Hepatic stellate cell (primary cell): ENCODE data around the gene PEX14.

ENCODE experiments used
- DNase-seq: peaks from one replicate; pipeline ENCODE4 v3.0.0; 2011; ENCODE audit warnings: low spot score

Gene PEX14

DNA sequence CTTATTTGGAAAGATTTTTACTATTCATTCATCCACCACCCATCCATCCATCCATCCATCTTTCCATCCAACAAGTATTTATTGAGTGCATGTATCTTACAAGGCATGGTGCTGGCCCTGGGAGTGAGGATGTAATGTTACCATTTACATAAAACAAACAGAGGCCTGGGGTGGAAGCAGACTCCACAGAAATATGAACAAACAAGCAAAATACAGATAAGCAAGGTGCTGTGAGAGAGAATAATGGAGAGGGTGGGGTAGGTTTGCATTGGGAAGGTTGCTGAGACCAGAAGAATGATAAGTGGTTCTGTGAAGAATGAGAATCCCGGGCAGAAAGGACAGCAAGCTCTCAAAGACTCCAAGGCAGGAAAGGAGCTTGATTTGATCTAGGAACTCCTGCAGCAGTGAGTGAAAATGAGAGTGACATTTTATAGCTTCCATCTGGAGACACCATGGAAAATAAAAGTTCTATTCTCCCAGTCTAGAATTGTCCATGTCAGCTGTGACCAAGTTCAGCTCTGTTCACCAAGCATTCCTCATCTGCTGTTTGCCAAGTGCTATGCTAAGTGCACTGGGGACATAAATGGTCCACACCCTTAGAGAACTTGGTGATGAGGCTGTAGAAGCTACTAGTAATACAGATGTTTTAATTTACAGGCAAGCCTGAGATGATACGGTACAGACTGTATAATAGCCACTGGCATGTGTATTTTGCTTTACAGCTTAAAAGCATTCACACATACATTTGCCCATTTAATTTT is 75.3 kb downstream of the PEX14 start:
- no peak for DNase-seq

DNA sequence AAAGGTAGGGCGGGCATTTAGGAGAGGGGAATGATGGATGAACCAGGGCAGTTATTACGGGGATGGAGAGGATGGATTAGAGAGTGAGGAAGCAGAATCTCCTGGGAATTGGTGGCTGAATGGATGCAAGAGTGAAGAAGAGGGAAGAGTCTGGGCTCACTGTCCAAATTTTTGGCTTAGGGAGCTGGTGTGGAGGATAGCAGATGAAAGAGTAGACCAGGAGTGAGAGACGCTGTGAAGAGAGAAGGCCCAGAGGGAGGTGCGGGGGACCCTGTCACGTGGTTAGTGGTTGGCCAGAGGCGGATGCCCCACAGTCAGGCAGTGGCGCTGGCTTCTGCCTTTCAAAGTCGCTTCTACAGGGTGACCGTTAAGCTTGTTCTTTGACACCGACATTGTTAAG is 78.4 kb downstream of the PEX14 start:
- DNase-seq: no peak

DNA sequence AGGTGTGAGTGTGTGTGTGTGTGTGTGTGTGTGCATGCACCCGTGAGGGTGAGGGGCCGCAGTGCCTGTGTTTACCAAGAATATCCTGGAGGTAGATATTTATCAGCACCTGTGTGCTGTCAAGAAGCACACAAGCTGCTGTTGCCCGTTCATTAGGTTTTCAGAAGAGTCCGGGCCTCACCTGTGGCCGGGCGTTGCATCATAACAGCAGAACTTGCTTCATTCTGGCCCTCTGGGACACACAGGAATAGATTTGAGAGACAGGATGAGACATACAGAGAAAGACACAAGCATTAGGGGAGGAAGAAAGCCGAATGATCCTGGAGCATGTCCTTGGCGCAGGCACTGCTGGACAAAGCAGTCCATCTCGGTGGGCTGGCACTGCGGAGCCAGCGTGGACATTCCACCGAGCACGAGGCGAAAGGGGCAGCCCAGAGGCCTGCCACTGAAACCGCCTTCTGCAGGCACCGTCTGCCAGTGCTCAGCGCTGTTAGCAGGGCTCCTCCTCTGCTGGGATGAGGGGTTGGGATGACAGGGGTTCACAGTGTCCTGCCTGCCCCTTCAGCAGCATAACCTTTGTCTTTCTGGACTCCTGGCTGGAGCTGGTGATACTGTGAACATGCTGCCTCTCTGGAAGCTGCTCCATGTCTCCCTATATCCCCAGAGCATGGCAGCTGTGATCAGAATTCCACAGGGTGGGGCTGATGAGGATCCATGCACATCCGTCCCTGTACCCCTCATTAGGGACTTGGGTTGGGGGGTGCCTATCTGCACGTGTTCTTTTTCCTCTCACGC is 81.1 kb downstream of the PEX14 start:
- no peak for DNase-seq

DNA sequence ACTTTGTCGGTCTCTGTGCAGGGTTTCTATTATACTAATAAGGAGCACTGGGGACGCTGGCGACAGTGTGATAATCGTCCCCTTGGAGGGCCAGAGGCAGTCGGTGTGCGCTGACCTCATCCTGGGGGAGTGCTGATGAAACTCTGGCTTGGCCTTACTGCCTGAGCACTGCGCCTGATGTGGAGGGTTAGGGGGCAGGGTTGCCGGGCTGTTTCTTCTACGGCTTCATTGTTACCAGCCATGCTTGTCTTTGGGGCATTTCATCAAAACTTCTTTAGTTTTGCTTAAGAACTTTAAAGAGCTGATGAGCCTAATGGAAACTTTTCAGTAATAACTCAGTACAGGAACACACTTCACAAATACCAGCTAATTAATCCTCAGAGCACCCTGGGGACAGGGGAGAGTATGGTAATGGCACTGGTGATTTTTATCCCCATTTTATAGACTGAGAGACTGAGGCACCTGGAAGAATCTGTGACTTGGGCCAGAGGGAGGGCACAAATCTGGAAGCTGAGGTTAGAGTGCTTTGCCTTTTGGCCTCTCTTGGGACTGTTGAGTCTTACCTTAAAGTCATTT is 81.8 kb downstream of the PEX14 start:
- no peak for DNase-seq

DNA sequence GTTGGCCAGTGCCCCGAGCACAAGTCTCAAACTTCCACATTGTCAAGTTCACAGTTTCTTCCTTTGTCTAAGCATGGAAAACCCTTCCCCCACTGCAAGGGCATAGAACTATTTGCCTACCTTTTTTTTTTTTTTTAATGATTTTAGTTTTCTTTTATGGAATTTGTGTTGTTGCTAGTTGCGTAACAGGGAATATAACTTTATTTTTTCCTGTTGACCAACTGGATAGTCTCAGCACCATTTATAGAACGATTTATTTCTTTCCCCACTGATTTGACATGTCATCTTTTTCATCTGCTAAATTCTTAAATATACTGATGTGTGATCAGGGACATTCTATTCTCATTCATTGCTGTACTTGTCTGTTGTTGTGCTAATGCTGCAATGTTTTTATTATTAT is 83.0 kb downstream of the PEX14 start:
- no peak for DNase-seq

DNA sequence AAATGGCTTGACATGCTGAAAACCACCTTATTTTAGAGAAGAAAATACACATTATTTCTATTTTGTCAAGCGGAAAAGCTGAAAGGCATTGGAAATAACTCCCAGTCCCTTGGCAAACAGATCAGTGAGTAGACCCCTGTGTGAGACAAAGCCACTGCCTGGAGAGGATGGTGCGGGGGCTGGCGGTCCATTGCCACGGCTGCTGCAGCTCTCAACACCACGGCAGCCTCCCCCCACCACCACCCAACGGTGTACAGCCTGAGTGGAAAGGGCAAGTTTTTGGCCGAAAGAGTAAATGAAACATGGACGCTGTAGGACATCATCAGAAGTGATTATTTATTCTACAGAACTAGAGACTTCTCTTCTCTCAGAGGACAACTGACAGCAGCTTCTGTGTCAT is 84.6 kb downstream of the PEX14 start:
- DNase-seq: no peak

DNA sequence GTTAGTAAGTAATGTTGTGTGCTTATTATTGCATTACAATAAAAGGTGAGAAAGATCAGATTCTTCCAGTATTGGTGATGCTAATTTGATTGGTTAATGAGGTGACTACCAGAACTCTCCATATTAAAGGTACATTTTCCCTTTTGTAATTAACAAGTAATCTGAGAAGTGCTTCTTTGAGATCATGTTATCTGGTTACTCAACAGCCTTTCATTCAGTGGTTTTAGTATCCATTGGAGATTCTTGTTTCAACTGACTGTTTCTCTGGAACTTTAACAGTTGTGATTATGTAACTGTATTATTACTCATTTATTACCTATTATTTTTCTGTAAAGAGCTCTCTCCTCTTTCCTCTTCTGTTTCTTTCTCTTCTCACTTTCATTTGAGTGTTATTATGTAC is 86.7 kb downstream of the PEX14 start:
- DNase-seq: no peak

DNA sequence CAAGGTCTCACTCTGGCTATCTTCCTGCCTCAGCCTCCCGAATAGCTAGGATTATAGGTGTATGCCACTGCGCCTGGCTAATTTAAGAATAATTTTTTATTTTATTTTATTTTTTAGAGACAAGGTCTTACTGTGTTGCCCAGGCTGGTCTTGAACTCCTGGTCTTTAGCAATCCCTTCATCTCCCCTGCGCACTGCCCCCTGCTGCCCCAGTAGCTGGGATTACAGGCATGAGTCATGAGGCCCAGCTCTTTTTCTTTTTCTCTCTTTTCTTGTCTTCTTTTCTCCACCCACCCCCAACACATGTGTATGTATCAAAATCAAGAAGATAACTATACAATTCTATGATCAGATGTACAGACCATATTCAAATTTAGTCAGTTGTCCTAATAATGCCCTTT is 87.2 kb downstream of the PEX14 start:
- DNase-seq: no peak

DNA sequence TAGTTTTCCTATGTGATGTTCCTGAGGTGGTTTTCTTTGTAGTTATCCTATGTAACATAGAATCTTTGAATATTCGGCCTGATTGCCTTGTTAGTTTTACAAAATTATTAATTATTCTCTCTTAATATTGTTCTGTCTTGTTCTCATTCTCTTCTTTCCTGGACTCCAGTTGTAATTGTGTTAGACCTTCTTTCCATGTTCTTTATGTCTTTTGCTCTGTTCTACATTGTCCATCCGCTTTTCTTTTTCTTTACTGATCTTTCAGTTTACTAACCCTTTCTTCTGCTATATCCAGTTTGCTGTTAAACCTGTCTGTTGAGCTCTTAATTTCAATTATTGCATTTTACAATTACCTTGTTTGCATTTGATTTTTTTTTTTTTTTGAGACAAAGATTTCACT is 89.3 kb downstream of the PEX14 start:
- DNase-seq: no peak

DNA sequence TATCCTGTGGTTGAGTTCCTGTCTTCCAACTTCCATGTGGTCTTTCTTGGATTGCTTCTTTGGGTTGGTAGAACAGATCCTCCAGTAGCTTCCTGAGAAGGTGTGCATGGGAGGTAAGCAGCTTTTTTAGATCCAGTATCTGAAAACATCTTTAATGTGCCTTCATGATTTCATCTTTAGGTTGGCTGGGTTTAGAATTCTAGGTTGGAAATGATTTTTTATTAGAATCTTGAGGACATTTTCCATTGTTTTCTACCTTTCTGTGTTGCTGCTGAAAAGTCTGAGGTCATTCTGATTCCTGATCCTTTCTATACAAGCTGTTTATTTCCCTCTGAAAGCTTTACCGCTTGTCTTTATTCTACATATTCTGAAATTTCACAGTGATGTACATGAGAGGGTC is 94.8 kb downstream of the PEX14 start:
- no peak for DNase-seq

DNA sequence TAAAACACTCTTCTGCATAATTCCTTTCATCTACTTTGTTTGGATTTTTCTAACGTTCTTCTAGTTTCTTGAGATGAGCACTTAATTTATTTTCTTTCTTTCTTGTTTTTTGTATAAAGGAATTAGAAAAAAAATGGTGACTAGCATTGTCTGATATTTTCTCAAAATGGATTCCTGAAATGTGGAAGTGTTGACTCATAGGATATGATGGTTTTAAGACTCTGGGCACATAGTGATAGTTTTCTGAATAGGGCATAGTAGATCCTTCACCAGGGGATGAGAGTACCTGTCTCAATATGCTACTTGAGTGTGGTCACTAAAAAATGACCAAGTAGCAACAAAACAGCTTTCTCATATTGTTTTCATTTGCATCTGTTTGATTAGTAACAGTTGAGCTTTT is 100.9 kb downstream of the PEX14 start:
- DNase-seq: peak; percentile 42

DNA sequence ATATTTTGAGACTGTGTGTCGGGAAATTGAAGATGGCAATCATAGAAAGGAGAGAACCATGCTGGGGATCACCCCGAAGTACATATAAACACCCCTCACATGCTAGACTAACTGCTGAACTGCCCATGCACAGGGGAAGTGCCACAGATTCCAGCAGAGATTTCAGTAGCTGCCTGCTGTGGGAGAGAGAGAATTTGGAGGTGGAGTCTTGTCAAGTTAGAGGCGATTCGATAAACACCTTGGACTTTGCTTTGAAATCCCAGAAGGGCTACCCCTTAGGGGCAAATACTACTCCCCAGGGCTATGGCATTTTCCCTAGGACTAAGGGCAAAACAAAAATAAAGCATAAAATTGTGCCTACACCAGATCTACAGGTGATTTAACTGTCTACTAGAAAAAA is 103.3 kb downstream of the PEX14 start:
- DNase-seq: no peak

DNA sequence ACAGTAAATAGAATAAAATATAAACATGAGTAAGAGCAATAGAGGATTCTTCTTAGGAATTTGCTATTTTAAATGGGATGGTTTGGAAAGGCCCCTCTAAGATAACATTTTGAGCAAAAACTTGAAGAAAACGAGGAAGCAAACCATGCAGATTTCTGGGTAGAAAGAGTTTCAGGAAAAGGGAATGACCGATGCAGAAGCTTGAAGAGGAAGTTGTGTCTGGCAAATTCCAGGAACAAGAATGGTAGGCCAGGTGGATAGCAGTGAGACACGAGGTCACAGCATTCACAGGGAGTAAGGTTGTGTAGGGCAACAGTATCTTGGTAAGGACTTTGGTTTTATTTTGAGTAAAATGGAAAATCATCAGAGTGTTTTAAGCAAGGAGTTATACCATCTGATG is 108.9 kb downstream of the PEX14 start:
- DNase-seq: no peak

DNA sequence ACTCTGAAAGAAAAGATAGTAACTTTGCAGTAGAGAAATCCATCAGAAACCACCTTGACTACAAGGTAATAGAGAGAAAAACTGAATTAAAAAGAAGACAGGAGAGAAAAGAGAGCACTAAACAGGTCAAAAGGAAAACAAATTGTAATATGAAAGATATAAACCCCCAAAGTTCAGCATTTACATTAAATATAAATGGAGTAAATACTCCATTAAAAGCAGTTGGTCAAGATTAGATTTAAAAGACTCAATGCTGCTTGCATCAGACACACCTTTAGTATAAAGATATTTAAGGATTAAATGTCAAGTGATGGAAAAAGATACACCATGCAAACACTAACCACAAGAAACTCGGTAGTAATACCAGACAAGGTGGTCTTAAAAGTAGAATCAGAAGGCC is 110.5 kb downstream of the PEX14 start:
- DNase-seq: no peak

DNA sequence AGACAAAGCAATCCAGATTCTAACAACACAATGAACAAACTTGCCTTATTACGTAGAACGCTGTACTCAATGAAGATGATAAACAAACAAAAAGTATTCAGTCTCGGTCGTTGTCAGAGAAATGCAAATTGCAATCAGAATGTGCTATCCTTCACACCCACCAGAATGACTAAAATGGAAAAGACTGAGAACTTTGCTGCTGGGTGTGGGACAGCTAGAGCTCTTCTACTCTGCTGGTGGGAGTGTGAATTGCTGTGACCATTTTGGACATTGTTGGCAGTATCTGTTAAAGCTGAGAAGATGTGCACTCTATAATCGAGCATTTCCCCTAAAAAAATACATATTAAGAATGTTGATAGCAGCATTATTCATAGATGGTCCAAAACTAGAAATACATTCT is 111.4 kb downstream of the PEX14 start:
- DNase-seq: no peak

DNA sequence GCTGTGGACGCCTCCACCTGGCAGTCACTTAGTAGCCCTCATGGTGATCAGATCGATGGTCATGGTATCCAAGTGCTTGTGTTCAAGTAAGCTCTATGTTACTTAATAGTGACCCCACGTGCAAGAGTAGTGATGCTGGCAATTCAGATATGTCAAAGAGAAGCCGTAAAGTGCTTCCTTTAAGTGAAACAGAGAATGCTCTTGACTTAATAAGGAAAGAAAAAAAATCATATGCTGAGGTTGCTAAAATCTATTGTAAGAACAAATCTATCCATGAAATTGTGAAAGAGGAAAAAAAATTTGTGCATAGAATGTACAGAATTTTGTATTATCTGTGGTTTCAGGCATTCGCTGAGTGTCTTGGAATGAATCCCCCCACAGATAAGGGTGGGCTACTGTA is 113.9 kb downstream of the PEX14 start:
- no peak for DNase-seq

DNA sequence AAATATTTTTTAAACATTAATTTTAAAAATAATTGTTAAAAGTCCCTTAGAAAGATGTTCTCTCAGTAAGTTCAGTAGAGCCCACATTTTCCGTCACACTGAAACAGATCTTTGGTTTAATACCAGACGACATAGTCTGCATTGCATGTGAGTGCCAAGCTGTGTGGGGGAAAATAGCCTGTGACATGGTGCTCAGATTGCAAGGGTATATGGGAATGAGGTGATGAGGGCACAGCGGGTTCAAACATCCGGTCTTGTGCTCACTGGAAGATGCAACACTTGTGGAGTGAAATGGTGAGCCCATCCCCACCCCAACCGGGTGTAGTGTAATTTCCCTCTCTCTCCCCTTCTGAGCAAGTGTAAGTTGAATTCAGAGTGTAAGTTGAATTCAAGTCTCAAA is 114.3 kb downstream of the PEX14 start:
- DNase-seq: no peak

DNA sequence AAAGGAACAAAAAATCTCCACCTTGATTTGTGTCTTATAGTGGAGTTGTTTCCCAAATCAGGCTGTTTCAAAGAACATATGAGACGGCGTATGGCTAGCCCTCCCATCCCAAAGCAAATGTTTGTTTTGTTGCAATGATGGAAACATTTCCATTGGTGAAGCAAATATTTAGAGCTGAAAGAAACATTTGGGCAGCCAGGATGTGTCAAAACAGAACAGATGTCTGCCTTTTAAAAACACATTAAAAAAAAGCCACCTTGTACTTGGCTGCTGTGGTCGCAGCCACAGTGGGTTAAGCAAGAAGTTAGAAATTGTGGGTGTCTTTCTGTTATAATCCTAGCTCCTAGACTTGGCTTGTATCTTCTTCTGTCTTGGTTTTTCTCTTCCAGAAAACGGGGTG is 116.3 kb downstream of the PEX14 start:
- no peak for DNase-seq

DNA sequence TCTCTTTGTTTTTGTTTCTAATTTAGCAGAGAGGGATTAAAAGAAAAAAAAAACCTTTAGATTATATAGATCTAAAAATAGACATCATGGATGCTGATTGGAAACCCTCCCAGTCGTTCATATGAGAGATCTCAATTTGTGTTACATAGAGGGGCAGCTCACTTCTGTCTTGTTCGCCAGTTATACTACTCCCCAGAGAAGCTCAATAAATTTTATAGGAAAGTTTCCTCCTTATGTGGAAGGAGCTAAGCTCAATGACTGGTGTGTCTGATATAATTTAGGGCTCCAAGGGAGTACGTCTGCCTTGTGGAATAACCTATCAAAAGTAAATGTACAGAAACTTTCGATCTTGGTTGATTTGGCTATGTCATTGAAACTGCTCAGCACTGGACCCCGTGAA is 117.6 kb downstream of the PEX14 start:
- no peak for DNase-seq

DNA sequence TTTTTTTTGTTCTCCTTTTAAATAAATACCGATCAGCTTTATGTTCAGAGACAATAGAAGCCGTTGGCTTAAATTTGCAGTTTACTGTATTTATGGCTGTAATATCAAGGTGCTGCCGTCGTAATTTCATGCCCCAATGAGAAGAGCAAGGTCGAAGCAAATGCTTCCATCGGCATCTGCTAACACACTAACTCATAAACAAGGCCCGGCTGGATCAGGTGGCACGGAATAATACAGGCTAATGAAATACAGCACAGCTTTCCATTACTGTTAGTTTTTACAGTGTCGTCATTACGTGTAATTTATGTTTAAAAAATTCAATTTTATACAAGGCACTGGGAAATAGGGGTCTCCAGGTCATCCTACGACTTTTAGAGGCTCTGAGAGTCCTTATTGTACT is 119.0 kb downstream of the PEX14 start:
- no peak for DNase-seq

DNA sequence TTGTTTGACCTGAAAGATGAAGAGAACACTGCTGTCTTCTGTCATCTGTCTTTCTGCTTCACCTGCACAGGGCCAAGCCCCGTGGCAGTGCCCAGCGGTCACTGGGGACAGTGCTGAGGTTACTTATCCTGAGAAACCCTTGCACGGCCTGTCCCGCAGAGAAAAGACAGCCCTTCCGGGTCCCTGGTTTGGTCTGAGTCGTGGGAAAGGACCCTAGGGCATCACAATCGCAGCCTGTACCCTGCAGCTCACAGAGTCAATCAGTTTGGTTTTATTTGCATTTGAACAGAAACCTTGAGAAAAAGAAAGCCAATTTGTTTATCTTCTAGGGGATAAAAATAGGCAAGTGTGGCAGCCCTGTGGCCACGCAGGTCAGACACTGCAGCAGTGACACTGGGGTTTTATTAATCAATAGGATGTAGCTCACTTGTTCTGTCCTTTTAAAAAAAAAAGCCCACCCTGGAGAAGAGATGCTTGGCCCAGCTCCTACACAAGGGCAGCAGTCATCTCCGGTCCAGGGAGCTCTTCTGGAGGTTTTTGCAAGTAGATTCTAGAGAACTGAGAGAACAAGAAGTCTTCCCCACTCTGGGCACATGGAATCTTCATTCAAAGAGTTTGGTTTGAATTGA is 120.0 kb downstream of the PEX14 start:
- no peak for DNase-seq

DNA sequence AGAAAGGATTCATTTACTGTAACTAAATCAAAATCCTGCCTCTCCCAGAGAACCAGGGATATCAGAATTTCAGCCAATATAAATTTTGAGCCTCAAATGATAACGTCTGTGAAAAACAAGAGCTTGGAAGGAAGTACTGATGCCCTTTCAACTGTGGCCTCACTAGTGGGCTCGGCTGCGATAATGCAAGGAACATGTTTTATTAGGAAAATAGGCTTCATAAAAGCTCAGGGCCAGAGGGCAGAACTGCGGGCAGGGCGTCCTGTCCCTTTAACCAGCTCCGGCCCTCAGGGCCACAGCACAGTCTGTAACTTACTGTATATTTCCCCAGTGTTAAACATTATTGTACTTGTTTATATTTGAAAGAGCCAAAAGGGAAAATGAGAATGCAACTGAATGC is 122.0 kb downstream of the PEX14 start:
- DNase-seq: no peak
